Karpas-422 (cell line): ENCODE results near the gene SLC23A2. TPM values are rescaled to one million over a fixed set of nuclear protein-coding genes. Genes with fewer than 3 reads are reported as not detected.

Source experiments
- DNase-seq: peaks from one replicate; pipeline ENCODE4 v3.0.0-alpha.2; 2015
- H2AFZ ChIP-seq: fragments of 200-600 bp; sonication (generic); 2 replicates; pipeline ENCODE4 v1.6.1; 2014; ENCODE audit warnings: antibody characterized with exemption, low read length, mixed read lengths
- H3K27ac ChIP-seq: fragments of 200-600 bp; sonication (generic); 2 replicates; pipeline ENCODE4 v1.5.1; 2014; ENCODE audit warnings: mild to moderate bottlenecking, low read length, moderate library complexity
- H3K27me3 ChIP-seq: fragments of 200-600 bp; sonication (generic); 2 replicates; pipeline ENCODE4 v1.6.1; 2014; ENCODE audit warnings: low read length, mixed read lengths
- H3K36me3 ChIP-seq: fragments of 200-600 bp; sonication (generic); 2 replicates; pipeline ENCODE4 v1.6.1; 2014; ENCODE audit warnings: low read length, mixed read lengths; ENCODE audit not compliant: insufficient read depth
- H3K4me1 ChIP-seq: fragments of 200-600 bp; sonication (generic); 2 replicates; pipeline ENCODE4 v1.6.1; 2014; ENCODE audit warnings: mild to moderate bottlenecking, low read length, mixed read lengths
- H3K4me2 ChIP-seq: fragments of 200-600 bp; sonication (generic); 2 replicates; pipeline ENCODE4 v1.6.1; 2014; ENCODE audit warnings: low read length, low read depth, mild to moderate bottlenecking; ENCODE audit not compliant: poor library complexity, severe bottlenecking
- H3K4me3 ChIP-seq: fragments of 200-600 bp; sonication (generic); 2 replicates; pipeline ENCODE4 v1.5.1; 2014; ENCODE audit warnings: mild to moderate bottlenecking, antibody characterized with exemption, low read length, mixed read lengths
- H3K79me2 ChIP-seq: fragments of 200-600 bp; sonication (generic); 2 replicates; pipeline ENCODE4 v1.6.1; 2014; ENCODE audit warnings: mild to moderate bottlenecking, low read length, mixed read lengths
- H3K9ac ChIP-seq: fragments of 200-600 bp; sonication (generic); 2 replicates; pipeline ENCODE4 v1.6.0; 2014; ENCODE audit warnings: low read length
- H3K9me2 ChIP-seq: fragments of 200-600 bp; sonication (generic), shearing (Covaris generic); replicated peaks from 2 replicates; pipeline ENCODE4 v1.6.0; 2014; ENCODE audit warnings: mild to moderate bottlenecking, low read length, moderate library complexity; ENCODE audit not compliant: insufficient read depth
- H3K9me3 ChIP-seq: fragments of 300-700, 200-600 bp; sonication (generic); 2 replicates; pipeline ENCODE4 v1.6.1; 2014; ENCODE audit warnings: low read length, mixed read lengths
- H4K20me1 ChIP-seq: fragments of 200-600 bp; sonication (generic); 2 replicates; pipeline ENCODE4 v1.6.1; 2014; ENCODE audit warnings: mild to moderate bottlenecking, antibody characterized with exemption, low read length, low read depth; ENCODE audit not compliant: insufficient read depth
- total RNA-seq: library from RNA; depleted of rRNA; stranded (reverse); fragments of >200 nt; shearing (Covaris generic); gene quantifications from 2 replicates; pipeline ENCODE4 v1.2.3, GENCODE V29; 2014; ENCODE audit warnings: low replicate concordance

The SLC23A2 gene
- total RNA-seq, 1 experiment from 2014 or later, result 49.2 TPM

GRCh38 chr20:4910951-4911350 is 90.4 kb downstream of the SLC23A2 start:
- H2AFZ ChIP-seq, result no peak overlapping the region
- H3K9me2 ChIP-seq, result no peaks in the 10 kb centered on the region
- H3K9me3 ChIP-seq, result no peaks in the 10 kb centered on the region
- H4K20me1 ChIP-seq, result peaks cover 10% of the 10 kb centered on the region; the same call in 1 of the 2 replicates
- peaks cover 6% of the 10 kb centered on the region for H3K36me3 ChIP-seq
- DNase-seq, result no peak
- H3K9ac ChIP-seq, result no peak overlapping the region
- H3K27me3 ChIP-seq, result no peaks in the 10 kb centered on the region
- no peak overlapping the region for H3K4me2 ChIP-seq
- H3K79me2 ChIP-seq, result peaks cover 62% of the 10 kb centered on the region
- no peaks in the 10 kb centered on the region for H3K4me1 ChIP-seq
- no peak overlapping the region for H3K4me3 ChIP-seq
- no peak overlapping the region for H3K27ac ChIP-seq

- H3K79me2 ChIP-seq, result peaks cover 43% of the 10 kb centered on the region
- no peak overlapping the region for H3K27ac ChIP-seq
- no peaks in the 10 kb centered on the region for H4K20me1 ChIP-seq
- no peaks in the 10 kb centered on the region; the same call in 1 of the 2 replicates for H3K4me1 ChIP-seq
- H3K4me3 ChIP-seq, result no peak overlapping the region
- peaks cover 6% of the 10 kb centered on the region for H3K36me3 ChIP-seq
- no peaks in the 10 kb centered on the region for H3K9me2 ChIP-seq
- DNase-seq, result no peak
- no peaks in the 10 kb centered on the region for H3K27me3 ChIP-seq
- no peak overlapping the region for H3K9ac ChIP-seq
- no peak overlapping the region for H3K4me2 ChIP-seq
- H3K9me3 ChIP-seq, result no peaks in the 10 kb centered on the region
- H2AFZ ChIP-seq, result no peak overlapping the region
Observed at GRCh38 chr20:4905613-4906012, 95.7 kb downstream of the SLC23A2 start.

GRCh38 chr20:4905195-4905594 is 96.1 kb downstream of the SLC23A2 start:
- Histone ChIP-seq H2AFZ (no peak overlapping the region), H3K36me3 (peaks cover 9% of the 10 kb centered on the region), H3K9ac (no peak overlapping the region), H4K20me1 (no peaks in the 10 kb centered on the region), H3K79me2 (peaks cover 41% of the 10 kb centered on the region), H3K4me2 (no peak overlapping the region), H3K4me1 (no peaks in the 10 kb centered on the region; the same call in 1 of the 2 replicates), H3K27ac (no peak overlapping the region), H3K4me3 (no peak overlapping the region), H3K27me3 (no peaks in the 10 kb centered on the region), H3K9me2 (no peaks in the 10 kb centered on the region), H3K9me3 (no peaks in the 10 kb centered on the region)
- DNase-seq, result no peak

- peaks cover 2% of the 10 kb centered on the region; the same call in 1 of the 2 replicates for H3K4me1 ChIP-seq
- H2AFZ ChIP-seq, result no peak overlapping the region
- no peaks in the 10 kb centered on the region for H4K20me1 ChIP-seq
- no peaks in the 10 kb centered on the region for H3K27me3 ChIP-seq
- no peak overlapping the region for H3K27ac ChIP-seq
- DNase-seq, result no peak
- H3K4me3 ChIP-seq, result no peak overlapping the region
- H3K9me3 ChIP-seq, result no peaks in the 10 kb centered on the region
- H3K4me2 ChIP-seq, result no peak overlapping the region
- H3K79me2 ChIP-seq, result peaks cover 40% of the 10 kb centered on the region
- H3K36me3 ChIP-seq, result peaks cover 10% of the 10 kb centered on the region
- H3K9ac ChIP-seq, result no peak overlapping the region
- H3K9me2 ChIP-seq, result no peaks in the 10 kb centered on the region
Observed at GRCh38 chr20:4904127-4904860, 97.0 kb downstream of the SLC23A2 start.

GRCh38 chr20:4902788-4903187 is 98.5 kb downstream of the SLC23A2 start:
- peaks cover 16% of the 10 kb centered on the region for H3K4me1 ChIP-seq
- H3K27me3 ChIP-seq, result no peaks in the 10 kb centered on the region
- no peaks in the 10 kb centered on the region for H4K20me1 ChIP-seq
- DNase-seq, result no peak
- H3K27ac ChIP-seq, result no peak overlapping the region
- H3K4me3 ChIP-seq, result no peak overlapping the region
- peaks cover 10% of the 10 kb centered on the region for H3K36me3 ChIP-seq
- H3K4me2 ChIP-seq, result no peak overlapping the region
- peaks cover 27% of the 10 kb centered on the region for H3K79me2 ChIP-seq
- H3K9me3 ChIP-seq, result no peaks in the 10 kb centered on the region
- H2AFZ ChIP-seq, result no peak overlapping the region
- H3K9ac ChIP-seq, result no peak overlapping the region
- no peaks in the 10 kb centered on the region for H3K9me2 ChIP-seq

GRCh38 chr20:4901031-4901818 is 100.1 kb downstream of the SLC23A2 start:
- H3K27me3 ChIP-seq, result no peaks in the 10 kb centered on the region
- peaks cover 4% of the 10 kb centered on the region; the same call in 1 of the 2 replicates for H3K36me3 ChIP-seq
- no peaks in the 10 kb centered on the region for H4K20me1 ChIP-seq
- DNase-seq, result no peak
- no peak overlapping the region for H2AFZ ChIP-seq
- H3K4me3 ChIP-seq, result no peak overlapping the region
- no peak overlapping the region for H3K9ac ChIP-seq
- no peaks in the 10 kb centered on the region for H3K9me3 ChIP-seq
- H3K4me1 ChIP-seq, result peaks cover 32% of the 10 kb centered on the region
- no peak overlapping the region for H3K4me2 ChIP-seq
- H3K27ac ChIP-seq, result no peak overlapping the region
- no peaks in the 10 kb centered on the region for H3K9me2 ChIP-seq
- H3K79me2 ChIP-seq, result peaks cover 20% of the 10 kb centered on the region

- Histone ChIP-seq H3K9me2 (no peaks in the 10 kb centered on the region), H3K4me1 (peaks cover 56% of the 10 kb centered on the region), H4K20me1 (no peaks in the 10 kb centered on the region; the same call in 1 of the 2 replicates), H3K27me3 (no peaks in the 10 kb centered on the region), H3K4me2 (no peak overlapping the region), H2AFZ (no peak overlapping the region), H3K9me3 (no peaks in the 10 kb centered on the region), H3K27ac (peak overlapping the region; percentile 87), H3K9ac (no peak overlapping the region), H3K79me2 (peaks cover 24% of the 10 kb centered on the region), H3K36me3 (peaks cover 4% of the 10 kb centered on the region; the same call in 1 of the 2 replicates), H3K4me3 (no peak overlapping the region)
- DNase-seq, result no peak
Observed at GRCh38 chr20:4898282-4899244, 102.7 kb downstream of the SLC23A2 start.
